SHP77 treated with DMSO at 0.1 percent for 48 hours (cell line): ENCODE measurements around the gene KRTAP19-1.
"Not testable (repeated sequence)": the region's sequence is repeated elsewhere in the genome, so short reads cannot be mapped to it uniquely, and the experiment has no call there.

Source experiments
- DNase-seq: peaks from one replicate; lab custom pipeline; 2025; lab: John Stamatoyannopoulos, UW

KRTAP19-1 gene

DNA sequence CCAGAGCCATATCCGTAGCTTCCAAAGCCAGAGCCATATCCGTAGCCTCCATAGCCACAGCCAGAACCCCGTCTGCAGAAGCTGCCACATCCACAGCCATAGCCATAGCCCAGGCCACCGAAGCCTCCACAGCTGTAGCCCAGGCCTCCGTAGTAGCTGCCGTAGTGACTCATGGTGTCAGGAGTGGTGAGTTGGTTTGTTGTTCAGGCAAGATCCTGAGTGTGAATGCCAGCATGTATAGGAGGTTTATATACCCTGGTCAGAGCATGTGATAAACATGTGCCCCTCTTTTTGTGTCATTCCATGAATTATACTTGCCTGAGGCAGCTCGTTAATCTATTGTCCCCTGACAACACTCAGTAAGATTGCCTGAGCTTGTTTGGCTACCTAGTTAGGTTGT, at the start of gene KRTAP19-1:
TSS of gene KRTAP19-1 (minus strand) at position 223 of the 400 bp plus-strand sequence. CDS start at position 173, 50 bp downstream.
- no peak for DNase-seq

DNA sequence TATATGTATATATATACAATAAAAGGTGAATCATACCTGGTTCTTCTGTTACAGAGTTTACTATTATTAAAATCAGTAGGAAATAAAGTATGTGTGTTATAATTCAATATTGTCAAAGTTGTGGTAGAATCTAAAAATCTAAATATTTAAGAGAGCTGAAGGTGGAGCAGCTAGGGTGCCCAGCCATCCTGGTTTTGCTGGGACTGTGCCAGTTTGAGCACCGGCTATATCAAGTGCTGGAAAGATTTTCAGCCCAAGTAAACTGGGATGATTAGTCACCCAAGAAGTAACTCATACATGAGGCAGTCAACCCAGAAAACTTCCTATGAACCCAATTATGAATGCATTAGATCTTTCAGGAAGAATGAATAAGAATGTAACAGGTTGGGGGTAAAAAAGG, 38.7 kb upstream of the KRTAP19-1 start:
- DNase-seq: no peak

DNA sequence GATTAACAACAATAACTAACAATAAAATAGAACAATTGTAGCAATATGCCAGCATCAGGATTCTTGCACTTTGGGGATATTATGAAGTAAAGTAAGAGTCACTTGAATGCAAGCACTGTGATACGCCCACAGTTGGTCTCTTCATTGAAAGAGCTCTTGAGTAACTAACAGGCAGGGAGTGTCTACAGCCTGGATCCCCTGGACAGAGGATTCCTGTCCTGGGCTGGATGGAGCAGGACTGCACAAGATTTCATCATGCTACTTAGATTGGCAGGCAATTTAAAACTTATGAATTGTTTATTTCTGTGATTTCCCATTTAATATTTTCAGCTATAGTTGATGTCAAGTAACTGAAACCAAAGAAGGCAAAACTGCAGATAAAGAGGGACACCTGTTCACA, 35.5 kb upstream of the KRTAP19-1 start:
- DNase-seq: no peak

DNA sequence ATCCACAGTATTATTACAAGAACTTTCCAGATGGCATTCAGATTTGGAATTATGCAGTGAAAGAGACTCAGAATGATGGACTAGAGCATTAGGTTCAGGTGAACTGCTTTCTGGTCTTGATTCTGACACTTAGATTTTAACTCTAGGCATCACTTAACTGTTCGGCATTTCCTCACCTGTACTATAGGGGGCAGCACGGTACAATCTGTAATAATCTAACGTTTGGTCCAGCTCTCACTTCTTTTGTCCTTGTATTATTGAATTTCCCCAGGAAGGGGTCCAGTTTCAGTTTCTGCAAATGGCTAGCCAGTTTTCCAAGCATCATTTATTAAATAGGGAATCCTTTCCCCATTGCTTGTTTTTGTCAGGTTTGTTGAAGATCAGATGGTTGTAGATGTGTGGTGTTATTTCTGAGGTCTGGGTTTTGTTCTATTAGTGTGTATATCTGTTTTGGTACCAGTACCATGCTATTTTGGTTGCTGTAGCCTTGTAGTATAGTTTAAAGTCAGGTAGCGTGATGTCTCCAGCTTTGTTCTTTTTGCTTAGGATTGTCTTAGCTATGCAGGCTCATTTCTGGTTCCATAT, 25.5 kb upstream of the KRTAP19-1 start:
- not testable (repeated sequence) for DNase-seq

DNA sequence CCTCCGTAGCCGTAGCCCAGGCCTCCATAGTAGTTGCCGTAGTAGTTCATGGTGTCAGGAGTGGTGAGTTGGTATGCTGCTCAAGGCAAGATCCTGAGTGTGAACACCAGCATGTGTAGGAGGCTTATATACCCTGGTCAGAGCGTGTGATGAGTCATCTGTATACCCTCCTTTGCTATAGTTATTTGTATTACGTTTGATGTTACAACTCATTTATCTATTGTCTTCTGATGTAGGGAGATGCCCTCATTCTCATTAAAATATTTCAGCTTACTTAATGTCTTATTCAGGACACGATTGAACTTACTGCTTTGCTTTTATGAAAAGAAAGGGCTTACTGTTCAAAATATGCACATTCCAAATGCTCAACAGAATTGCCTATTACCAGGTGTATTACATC, 21.9 kb upstream of the KRTAP19-1 start, which contains the start of gene KRTAP19-5:
TSS of gene KRTAP19-5 (minus strand) at position 101 of the 400 bp plus-strand sequence. CDS start at position 50, 51 bp downstream.
- no peak for DNase-seq

DNA sequence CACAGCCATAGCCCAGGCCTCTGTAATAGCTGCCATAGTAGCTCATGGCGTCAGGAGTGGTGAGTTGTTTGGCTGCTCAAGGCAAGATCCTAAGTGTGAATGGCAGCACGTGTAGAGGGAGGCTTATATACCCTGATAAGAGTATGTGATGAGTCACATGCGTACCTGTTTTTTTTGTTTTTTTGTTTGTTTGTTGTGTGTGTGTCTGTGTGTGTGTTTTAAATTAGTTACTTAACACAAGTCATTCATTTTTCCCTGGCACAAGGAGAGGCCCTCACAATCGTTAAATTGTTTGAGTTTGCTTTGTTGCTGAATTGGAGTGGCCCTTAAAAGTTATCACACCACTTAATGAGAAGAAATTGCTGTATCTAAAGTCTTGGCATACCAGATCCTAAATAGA, 16.9 kb upstream of the KRTAP19-1 start, which contains the start of gene KRTAP19-4:
TSS of gene KRTAP19-4 (minus strand) at position 101 of the 400 bp plus-strand sequence. CDS start at position 46, 55 bp downstream.
- DNase-seq: no peak

DNA sequence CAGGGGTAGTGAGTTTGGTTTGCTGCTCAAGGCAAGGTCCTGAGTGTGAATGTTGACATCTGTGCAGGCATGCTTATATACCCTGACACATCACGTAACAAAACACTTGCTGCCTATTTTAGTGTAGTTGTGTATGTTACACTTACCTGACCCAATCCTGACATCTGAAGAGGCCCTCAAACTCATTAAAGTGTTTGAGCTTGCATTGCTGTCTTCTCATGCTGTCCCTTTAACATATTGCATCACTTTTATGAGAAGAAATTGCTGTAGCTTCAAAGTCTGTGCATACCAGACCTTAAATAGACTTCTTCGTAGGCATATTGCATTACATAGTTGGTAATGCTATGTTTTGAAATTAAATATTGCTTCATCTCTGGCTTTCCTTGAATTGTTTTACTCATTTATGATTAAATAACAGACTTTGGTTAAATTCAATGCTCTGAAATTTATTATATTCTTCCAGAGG, 11.8 kb upstream of the KRTAP19-1 start, which contains the start of gene KRTAP19-3:
TSS of gene KRTAP19-3 (minus strand) at position 51 of the 466 bp plus-strand sequence. CDS start 56 bp downstream, outside the sequence.
- DNase-seq: no peak

DNA sequence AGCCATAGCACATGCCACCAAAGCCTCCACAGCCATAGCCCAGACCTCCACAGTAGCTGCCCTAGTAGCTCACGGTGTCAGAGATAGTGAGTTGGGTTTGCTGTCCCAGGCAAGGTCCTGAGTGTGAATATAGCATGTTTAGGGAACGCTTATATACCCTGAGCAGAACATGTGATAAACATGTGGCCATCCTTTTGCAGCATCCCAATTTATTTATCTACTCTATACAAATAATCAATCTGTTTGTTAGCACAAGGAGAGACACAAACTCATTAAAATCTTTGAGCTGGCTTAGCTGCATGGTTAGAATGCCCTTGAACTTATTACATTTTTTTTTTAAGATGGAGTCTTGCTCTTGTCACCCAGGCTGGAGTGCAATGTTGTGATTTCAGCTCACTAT, 7.2 kb upstream of the KRTAP19-1 start, which contains the start of gene KRTAP19-2:
TSS of gene KRTAP19-2 (minus strand) at position 101 of the 400 bp plus-strand sequence. CDS start at position 13, 88 bp downstream.
- DNase-seq: no peak

DNA sequence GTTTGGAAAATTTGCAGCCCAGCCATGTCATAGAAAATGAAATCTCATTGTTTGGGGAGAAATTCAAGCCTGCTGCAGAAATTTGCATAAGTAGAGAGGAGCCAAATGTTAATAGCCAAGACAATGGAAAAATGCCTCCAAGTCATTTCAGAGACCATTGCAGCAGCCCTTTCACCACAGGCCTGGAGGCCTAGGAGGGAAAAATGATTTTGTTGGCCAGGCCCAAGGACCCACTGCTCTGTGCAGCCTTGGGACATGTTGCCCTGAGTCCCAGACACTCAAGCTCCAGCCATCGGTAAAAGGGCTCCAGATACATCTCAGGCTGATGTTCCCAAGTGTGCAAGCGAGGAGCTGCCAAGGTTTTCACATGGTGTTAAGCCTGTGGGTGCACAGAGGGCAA, 6.0 kb upstream of the KRTAP19-1 start:
- DNase-seq: no peak

DNA sequence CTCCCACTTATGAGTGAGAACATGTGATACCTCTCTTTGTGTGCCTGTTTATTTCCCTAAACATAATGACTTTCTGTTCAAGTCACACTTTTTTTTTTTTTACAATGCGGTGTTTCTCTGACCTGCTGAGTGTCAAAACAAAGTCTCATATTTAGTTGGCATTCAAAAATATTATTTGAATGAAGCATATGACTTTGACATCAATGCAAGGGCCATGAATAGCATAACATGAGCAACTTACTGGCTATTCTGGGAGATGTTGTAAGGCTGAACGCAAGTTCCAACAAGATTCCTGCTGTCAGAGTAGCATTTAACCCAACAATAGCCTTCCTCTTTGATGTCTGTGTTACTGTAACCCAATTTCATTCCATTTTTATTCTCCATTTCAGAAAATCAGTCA, 2.0 kb upstream of the KRTAP19-1 start:
- DNase-seq: no peak

DNA sequence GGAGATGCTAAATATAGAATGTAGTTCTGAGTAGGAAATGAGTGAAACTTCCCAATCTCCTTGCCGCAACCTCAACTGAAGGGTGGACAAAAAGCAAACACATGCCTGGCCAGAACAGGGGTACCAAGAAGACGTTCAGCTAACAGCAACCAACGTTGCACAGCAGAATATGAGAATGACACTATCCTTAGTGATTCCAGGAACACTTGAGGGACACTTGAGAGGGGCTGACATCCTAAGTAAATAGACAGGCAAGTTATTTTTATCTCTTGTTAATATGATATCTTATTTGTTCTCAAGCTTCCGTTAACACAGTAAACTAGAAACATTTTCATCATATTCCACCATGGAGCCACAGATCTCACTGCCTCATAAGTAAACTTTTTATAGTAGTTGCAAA, 908 bp downstream of the KRTAP19-1 start:
- peak; percentile 5 for DNase-seq

DNA sequence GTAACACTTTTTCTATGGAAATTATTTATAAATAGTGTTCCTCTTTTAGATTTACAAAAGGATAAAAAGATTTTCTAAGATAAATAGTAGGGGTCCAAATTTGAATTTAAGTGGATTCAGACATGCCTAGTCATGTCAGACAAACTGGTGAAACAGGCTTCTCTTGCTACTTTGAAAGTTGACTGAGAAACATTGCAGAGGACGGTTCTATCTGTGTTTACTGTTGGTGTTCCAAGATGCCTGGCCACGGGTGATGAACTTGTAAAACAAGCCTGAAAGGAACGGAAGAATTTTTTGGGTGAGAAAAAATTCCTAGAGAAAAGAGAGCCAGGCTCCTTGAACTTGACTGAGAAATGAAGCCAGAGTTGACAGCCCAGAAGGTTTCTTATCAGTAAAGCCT, 2.2 kb downstream of the KRTAP19-1 start:
- DNase-seq: no peak

DNA sequence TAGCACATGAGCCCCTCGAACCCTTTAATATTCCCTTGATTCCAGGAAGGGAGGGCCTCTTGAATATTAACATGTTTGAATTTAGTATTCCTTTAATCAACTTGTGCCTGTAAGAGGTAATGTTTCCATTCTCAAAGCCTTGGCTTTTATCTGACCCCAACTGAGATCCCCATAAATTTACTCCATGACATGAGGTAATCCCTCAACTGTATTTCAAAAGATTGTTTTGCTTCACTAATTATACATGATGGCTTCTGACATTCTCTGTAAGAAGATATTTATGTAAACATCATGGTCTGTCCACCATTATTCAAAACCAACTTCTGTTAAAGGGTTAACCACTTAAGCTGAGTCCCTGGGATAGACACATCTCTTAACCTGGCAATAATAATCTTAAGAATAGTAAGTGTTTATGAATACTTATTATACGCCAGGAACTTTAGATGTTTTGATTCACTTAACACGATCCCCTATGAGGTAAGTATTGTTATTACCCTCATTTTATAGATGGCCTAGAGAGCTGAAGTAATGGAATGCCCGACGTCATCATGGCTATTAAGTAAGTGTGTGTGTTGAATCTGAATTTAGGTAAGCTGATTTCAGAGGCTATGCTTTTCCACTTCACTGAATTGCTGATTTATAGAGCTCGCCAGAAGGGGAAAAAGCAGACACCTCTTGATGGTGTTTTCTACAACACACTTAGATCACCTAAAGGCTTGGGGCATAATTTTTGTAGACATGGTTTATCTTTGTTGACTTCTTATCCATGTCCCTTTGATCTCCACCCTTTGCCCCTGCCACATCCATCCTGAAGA, 11.1 kb downstream of the KRTAP19-1 start:
- no peak for DNase-seq

DNA sequence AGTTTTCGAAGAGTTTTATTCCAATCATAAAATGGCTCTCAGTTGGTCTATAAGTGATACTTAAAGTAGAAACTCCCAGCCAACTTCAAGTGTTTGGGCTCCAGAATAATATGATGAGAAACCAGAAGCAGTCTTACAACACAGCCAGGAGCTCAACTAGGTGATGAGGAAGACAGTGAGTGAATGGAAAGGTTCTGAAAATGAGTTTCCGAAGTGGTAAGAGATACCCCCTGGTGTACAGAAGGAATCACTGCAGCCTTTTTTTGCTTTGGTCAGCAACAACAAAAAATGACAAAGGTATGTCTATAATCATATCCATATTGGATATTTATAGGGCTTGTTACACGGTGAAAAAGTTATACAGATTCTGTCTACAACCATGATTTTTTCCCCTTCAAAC, 16.5 kb downstream of the KRTAP19-1 start:
- no peak for DNase-seq

DNA sequence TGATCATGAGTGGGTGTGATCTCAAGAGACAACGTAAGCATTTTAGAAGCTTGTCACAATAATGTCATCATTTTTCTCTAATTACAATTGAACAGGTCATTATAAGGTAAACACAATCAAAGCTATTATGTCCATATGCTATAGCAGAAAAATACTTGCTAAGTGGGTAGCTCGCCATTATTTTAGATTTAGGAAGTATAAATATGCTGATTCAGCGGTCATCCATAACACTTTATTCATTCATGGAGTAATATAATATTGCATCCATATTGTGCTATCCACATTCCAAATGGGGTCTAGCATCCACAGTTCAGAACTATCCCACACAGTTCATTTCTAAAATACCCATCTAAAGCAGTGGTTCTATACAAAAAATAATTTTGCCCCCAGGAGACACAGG, 31.7 kb downstream of the KRTAP19-1 start:
- no peak for DNase-seq

DNA sequence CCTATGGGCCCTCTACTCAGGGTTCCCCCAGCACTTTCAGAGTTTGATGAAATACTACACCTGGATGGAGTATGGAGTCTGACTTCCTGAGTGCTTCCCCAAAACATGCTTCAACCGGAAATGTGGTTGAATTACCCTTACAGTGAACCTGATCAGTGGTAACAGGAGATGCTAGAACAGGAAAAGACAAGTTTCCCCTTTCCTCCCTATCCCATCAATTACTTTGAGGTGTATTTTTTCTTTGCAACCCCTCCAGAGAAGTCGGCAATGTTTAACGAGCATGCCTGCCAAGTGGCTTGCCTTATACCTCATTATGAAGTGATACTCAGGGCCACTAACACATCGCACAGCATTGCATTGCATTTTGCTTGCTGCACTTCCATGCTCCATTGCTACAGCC, 33.1 kb downstream of the KRTAP19-1 start:
- no peak for DNase-seq

DNA sequence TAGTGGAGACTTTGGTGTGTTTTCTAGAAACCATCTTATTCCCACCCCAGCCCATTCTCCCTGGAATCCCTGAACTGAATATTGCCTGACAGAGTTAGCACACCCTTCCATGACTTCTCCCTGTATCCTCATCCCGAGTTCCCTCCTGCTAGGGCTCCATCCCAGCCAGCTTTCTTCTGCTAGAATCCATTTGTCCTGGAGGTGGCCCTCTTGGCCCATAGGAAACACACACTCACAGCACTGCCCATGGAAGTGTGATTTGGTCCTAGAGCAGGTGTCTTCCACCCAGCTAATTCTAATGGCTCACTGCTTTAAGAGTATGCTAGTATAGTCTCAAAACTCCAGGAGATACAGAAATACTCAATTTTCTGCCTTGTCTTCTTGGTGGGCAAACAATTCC, 36.0 kb downstream of the KRTAP19-1 start:
- DNase-seq: no peak

DNA sequence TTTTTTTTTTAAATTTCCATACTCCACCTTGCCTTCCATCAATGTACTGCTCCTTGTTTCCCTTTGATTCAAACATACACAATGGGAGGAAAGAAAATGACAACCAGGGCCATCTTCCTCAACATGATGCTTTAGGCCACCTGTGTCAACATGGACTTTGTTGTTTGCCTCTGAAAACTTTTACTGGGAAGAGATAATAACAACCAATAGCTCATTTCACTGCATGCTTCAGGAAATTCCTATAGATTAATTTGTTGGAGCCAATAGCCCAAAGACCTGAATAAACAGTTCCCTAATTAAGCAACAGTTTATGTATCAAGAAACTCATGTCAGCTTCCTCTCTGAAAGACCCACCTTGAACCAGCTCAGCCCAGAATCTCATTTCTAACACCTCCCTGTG, 36.9 kb downstream of the KRTAP19-1 start:
- DNase-seq: no peak

DNA sequence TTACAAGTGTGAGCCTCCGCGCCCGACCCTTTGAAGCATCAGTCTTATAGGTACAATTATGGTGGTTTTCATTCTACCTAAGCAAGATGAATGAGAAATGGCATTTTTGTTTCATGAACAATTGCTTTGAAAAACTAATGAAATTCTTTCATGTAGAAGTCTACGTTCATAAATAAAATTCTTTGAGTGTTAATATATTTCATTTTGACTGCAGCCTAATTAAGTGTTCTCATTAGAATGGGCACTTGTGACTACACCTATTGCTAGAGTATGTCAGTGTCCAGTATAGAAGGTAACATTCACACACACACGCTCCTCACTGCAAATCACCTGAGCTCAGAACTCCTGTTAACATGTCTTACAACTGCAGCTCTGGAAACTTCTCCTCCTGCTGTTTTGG, 40.2 kb downstream of the KRTAP19-1 start, which contains the start of gene KRTAP15-1:
TSS of gene KRTAP15-1 (plus strand) at position 301 of the 400 bp plus-strand sequence. CDS start at position 354, 53 bp downstream.
- no peak for DNase-seq

DNA sequence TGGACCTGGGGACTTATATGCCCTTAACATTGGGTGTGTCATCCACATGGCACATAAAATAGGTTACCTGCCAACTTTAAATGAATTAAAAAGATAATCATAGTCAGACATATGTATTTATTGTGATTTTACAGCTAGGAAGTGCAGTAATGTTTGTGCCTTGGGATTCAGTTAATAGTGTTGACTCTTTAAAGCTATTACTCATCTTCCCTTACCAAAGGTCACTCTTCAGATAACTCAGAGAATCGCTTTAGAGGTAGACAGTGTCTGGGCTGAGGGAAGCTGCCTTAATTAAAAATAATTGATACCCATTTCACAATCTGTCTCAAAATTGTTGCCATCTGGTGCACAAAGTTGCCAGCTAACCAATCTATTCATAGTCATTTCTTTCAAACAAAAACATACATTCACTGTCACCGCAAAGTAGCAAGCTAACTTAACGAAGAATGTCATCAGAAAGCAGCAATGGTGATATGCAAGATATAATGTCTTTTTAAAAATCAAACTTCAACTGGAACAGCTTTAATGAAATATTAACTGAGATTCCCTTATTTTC, 43.1 kb downstream of the KRTAP19-1 start:
- no peak for DNase-seq

DNA sequence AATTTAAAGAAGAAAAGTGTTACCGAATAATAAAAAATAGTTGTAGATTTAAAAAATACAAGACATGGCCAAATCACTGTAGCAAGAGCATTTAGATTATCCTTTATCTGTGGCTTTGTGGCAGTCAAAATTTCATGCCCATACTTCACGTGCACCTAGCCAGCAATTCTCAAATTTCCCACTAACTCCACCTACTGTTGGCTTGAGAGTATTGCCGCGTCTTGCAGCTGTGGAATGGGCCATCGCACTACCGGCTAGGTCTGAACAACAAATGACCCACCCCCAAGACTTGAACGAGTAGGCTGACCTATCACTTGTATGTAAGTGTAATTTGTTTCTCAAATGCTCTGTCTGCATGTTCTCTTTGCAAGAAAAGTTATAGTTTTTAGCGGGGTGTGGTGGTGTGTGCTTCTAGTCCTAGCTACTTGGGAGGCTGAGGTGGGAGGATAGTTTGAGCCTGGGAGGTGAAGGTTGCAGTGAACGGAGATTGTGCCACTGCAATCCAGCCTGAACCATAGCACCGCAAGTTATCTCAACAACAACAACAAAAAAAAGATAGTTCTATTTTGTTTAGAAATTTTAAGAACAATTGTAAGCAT, 46.0 kb downstream of the KRTAP19-1 start:
- DNase-seq: peak; percentile 2

DNA sequence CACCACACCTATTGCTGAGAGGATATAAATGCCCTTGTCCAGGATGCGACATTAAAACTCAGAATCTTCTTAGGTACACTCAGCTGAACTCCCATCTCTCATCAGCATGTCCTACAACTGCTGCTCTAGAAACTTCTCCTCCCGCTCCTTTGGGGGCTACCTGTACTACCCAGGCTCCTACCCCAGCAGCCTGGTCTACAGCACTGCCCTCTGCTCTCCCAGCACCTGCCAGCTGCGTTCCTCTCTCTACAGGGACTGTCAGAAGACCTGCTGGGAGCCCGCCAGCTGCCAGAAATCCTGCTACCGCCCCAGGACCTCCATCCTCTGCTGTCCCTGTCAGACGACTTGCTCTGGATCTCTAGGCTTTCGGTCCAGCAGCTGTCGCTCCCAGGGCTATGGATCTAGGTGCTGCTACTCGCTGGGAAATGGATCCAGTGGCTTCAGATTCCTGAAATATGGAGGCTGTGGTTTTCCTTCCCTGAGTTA, 50.0 kb downstream of the KRTAP19-1 start, which contains the start of gene KRTAP13-4:
TSS of gene KRTAP13-4 (plus strand) at position 51 of the 486 bp plus-strand sequence. CDS start at position 107, 56 bp downstream.
- DNase-seq: no peak
